Retinal pigment epithelial cell (primary cell): ENCODE data around the gene DSCAM.

Source experiments
- DNase-seq: peaks from one replicate; pipeline ENCODE4 v3.0.0-alpha.2; 2010; ENCODE audit warnings: low read depth
- H3K4me3 ChIP-seq: 2 replicates; pipeline ENCODE4 v1.5.1; 2011; ENCODE audit warnings: mild to moderate bottlenecking, low read length, control low read depth, moderate library complexity
- TF ChIP-seq, protein P1 (sequence below): conservative IDR thresholded peaks from 2 replicates; pipeline ENCODE4 v1.5.1; 2011; ENCODE audit warnings: low read depth, low read length, control low read depth, inconsistent platforms

The DSCAM gene

DNA sequence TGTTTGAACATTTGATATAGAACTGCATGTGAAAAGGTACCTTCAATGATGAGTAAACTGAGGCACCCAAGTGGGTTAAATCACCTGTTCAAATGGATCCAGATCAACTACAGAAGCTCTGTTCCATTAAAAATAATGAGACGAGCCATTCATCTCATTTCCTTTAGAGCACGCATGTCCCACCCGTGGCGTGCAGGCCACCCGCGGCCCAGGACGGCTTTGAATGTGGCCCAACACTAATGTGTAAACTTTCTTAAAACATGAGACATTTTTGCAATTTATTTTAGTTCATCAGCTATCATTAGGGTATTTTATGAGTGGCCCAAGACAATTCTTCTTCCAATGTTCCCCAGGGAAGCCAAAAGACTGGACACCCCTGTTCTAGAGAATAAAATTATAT is 381.6 kb downstream of the DSCAM start:
- TF ChIP-seq, protein P1, sequence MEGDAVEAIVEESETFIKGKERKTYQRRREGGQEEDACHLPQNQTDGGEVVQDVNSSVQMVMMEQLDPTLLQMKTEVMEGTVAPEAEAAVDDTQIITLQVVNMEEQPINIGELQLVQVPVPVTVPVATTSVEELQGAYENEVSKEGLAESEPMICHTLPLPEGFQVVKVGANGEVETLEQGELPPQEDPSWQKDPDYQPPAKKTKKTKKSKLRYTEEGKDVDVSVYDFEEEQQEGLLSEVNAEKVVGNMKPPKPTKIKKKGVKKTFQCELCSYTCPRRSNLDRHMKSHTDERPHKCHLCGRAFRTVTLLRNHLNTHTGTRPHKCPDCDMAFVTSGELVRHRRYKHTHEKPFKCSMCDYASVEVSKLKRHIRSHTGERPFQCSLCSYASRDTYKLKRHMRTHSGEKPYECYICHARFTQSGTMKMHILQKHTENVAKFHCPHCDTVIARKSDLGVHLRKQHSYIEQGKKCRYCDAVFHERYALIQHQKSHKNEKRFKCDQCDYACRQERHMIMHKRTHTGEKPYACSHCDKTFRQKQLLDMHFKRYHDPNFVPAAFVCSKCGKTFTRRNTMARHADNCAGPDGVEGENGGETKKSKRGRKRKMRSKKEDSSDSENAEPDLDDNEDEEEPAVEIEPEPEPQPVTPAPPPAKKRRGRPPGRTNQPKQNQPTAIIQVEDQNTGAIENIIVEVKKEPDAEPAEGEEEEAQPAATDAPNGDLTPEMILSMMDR, result no peak
- H3K4me3 ChIP-seq, result no peak overlapping the region
- DNase-seq, result no peak

- TF ChIP-seq, protein P1, result no peak
- no peak overlapping the region for H3K4me3 ChIP-seq
- no peak for DNase-seq
Measured at GRCh38 chr21:40463176-40463575, 383.8 kb downstream of the DSCAM start.

DNA sequence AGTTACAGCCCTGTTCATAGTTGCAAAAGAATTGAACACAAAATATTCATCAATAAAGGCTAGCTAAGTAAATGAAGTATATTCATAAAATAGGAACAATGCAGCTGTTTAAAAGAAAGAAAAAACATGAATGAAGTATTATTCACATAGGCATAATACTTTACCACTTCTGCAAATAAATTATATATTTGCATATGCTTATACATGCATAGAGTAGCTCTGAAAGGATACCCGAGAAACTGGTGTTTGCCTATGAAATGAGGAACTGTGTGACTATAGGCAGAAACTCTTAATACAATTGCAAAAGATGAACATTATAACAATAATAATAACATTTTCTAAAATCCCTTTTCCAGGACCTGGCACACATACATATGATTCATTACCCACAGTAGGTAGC is 385.9 kb downstream of the DSCAM start:
- DNase-seq, result no peak
- TF ChIP-seq, protein P1, result no peak
- H3K4me3 ChIP-seq, result no peak overlapping the region

GRCh38 chr21:40457741-40458140 is 389.2 kb downstream of the DSCAM start:
- TF ChIP-seq, protein P1, result no peak
- no peak overlapping the region for H3K4me3 ChIP-seq
- DNase-seq, result no peak

DNA sequence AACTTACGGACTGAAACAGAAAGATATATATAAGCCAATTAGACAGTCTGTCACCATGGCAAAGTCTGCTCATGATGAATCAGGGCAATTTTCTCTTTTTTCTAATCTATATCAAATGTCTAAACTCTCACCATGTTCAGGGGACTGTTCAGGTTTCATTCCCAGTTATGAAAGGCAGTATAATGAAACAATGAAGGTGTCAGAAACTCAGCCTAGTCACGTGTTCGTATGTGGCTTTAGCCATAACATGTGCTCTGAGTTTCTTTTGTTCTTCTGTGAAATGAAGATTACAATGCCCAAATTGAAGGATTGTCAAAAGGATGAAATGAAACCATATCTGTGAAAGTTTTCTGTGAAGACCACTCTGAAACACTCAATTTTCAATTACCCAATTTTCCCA is 392.9 kb downstream of the DSCAM start:
- TF ChIP-seq, protein P1, result no peak
- no peak overlapping the region for H3K4me3 ChIP-seq
- no peak for DNase-seq

GRCh38 chr21:40453183-40453582 is 393.8 kb downstream of the DSCAM start:
- H3K4me3 ChIP-seq, result no peak overlapping the region
- no peak for DNase-seq
- TF ChIP-seq, protein P1, result no peak

DNA sequence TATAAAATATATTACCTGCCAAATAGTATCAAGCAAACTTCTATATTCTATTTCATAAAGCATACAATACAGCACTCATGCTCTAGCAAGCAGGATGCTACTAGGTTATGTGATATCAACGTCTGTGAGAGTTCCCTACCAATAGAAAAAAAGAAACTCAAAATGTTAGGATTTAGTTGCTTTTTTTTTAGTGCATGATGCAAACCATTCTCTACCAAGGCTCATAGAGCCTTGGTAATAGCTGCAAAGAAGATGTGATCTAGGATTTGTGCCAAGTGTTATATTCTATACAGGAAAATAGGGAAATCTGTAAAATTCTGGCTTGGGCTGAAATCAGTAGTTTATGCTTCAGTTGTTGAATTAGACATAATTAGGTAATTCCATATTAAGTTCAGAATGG is 394.4 kb downstream of the DSCAM start:
- no peak for DNase-seq
- no peak overlapping the region for H3K4me3 ChIP-seq
- TF ChIP-seq, protein P1, result no peak
